NCI-H226 (cell line): Measurements from ENCODE around the gene MRPL38.
A peak's percentile ranks its signal among the peaks of the same experiment; 100 is the strongest.

Source experiments
- DNase-seq: peaks from one replicate; pipeline ENCODE4 v3.0.0-alpha.2; 2015

Gene MRPL38

GRCh38 chr17:75904749-75905521, at the start of gene MRPL38:
Gene MRPL38, minus strand, starts transcription at chr17:75904884. Its CDS starts 9 bp downstream, at chr17:75904875.
- peak; percentile 95 for DNase-seq

GRCh38 chr17:75950855-75951554, 46.3 kb upstream of the MRPL38 start:
- DNase-seq = peak; percentile 35

- no peak for DNase-seq
Measured at GRCh38 chr17:75950421-75950820, 45.7 kb upstream of the MRPL38 start.

- DNase-seq = no peak
Measured at GRCh38 chr17:75945211-75945610, 40.5 kb upstream of the MRPL38 start.

- no peak for DNase-seq
Measured at GRCh38 chr17:75943491-75943890, 38.8 kb upstream of the MRPL38 start.

GRCh38 chr17:75942473-75942872, 37.8 kb upstream of the MRPL38 start:
- no peak for DNase-seq

GRCh38 chr17:75941442-75941819, 36.7 kb upstream of the MRPL38 start:
- no peak for DNase-seq

- peak; percentile 97 for DNase-seq
Measured at GRCh38 chr17:75940727-75941441, 36.2 kb upstream of the MRPL38 start, which contains the start of gene FBF1. Gene FBF1, minus strand, starts transcription at chr17:75941042. Its CDS starts 2,893 bp downstream, at chr17:75938149.

- no peak for DNase-seq
Measured at GRCh38 chr17:75937652-75938051, 33.0 kb upstream of the MRPL38 start.

GRCh38 chr17:75933808-75934207, 29.1 kb upstream of the MRPL38 start:
- no peak for DNase-seq

- DNase-seq = no peak
Measured at GRCh38 chr17:75932852-75933251, 28.2 kb upstream of the MRPL38 start.

GRCh38 chr17:75931062-75931461, 26.4 kb upstream of the MRPL38 start:
- no peak for DNase-seq

GRCh38 chr17:75927286-75927922, 22.7 kb upstream of the MRPL38 start:
- no peak for DNase-seq

- DNase-seq = no peak
Measured at GRCh38 chr17:75926456-75926855, 21.8 kb upstream of the MRPL38 start.

GRCh38 chr17:75925912-75926311, 21.2 kb upstream of the MRPL38 start:
- DNase-seq = no peak

- no peak for DNase-seq
Measured at GRCh38 chr17:75925103-75925502, 20.4 kb upstream of the MRPL38 start.

GRCh38 chr17:75922963-75923874, 18.5 kb upstream of the MRPL38 start:
- no peak for DNase-seq

GRCh38 chr17:75922173-75922961, 17.7 kb upstream of the MRPL38 start:
- no peak for DNase-seq

- DNase-seq = no peak
Measured at GRCh38 chr17:75921596-75921995, 16.9 kb upstream of the MRPL38 start.

GRCh38 chr17:75920045-75920560, 15.4 kb upstream of the MRPL38 start:
- no peak for DNase-seq

- DNase-seq = no peak
Measured at GRCh38 chr17:75919611-75920010, 14.9 kb upstream of the MRPL38 start.
